Natural killer cell (primary cell): ENCODE measurements around the gene CAPRIN2. TPM values are rescaled to one million over a fixed set of nuclear protein-coding genes. Genes with fewer than 3 reads are reported as not detected.

Experiments
- ATAC-seq, 3 donors: fragments of 150-1000 bp in 2 of 3; fragments of 200-7000 bp in 1 of 3; cut with Tn5 transposase; 1 replicate in 1 of 3; 2 replicates in 2 of 3; pipeline ENCODE4 v1.10.0; 2021; ENCODE audit warnings: mild to moderate bottlenecking in 2 of 3, moderate library complexity in 2 of 3
- DNase-seq, 2 donors: peaks; one replicate each; pipeline versions ENCODE4 v3.0.0 to v3.0.0-alpha.2; 2013 to 2021; ENCODE audit warnings: mixed read lengths in 1 of 2
- H3K27ac ChIP-seq: one replicate; pipeline ENCODE4 v1.5.1; 2013; ENCODE audit warnings: mild to moderate bottlenecking, low read length
- H3K27me3 ChIP-seq: one replicate; pipeline ENCODE4 v1.6.1; 2013; ENCODE audit warnings: low read length; ENCODE audit not compliant: control insufficient read depth, insufficient read depth
- H3K36me3 ChIP-seq: one replicate; pipeline ENCODE4 v1.6.1; 2013; ENCODE audit warnings: low read length; ENCODE audit not compliant: control insufficient read depth, insufficient read depth
- H3K4me1 ChIP-seq: one replicate; pipeline ENCODE4 v1.6.1; 2013; ENCODE audit warnings: low read length; ENCODE audit not compliant: control insufficient read depth, insufficient read depth
- H3K4me3 ChIP-seq: one replicate; pipeline ENCODE4 v1.5.1; 2013; ENCODE audit warnings: low read length
- H3K9me3 ChIP-seq: one replicate; pipeline ENCODE4 v1.6.1; 2013; ENCODE audit warnings: low read length; ENCODE audit not compliant: control insufficient read depth, insufficient read depth
- H3K27ac Mint-ChIP-seq, 2 donors: one replicate each; pipeline ENCODE4 v1.8.0; 2022; ENCODE audit warnings: mild to moderate bottlenecking in 2 of 2, mixed read lengths in 2 of 2, moderate library complexity in 1 of 2
- H3K27me3 Mint-ChIP-seq, 2 donors: one replicate each; pipeline ENCODE4 v1.8.0; 2022; ENCODE audit warnings: low read depth in 2 of 2, mixed read lengths in 2 of 2
- H3K36me3 Mint-ChIP-seq: one replicate; pipeline ENCODE4 v1.8.0; 2022; ENCODE audit warnings: mixed read lengths
- H3K4me1 Mint-ChIP-seq, 2 donors: one replicate each; pipeline ENCODE4 v1.8.0; 2022; ENCODE audit warnings: mixed read lengths in 2 of 2
- H3K4me3 Mint-ChIP-seq: one replicate; pipeline ENCODE4 v1.8.0; 2022; ENCODE audit warnings: mild to moderate bottlenecking, moderate library complexity, mixed read lengths
- H3K9me3 Mint-ChIP-seq, 2 donors: one replicate each; pipeline ENCODE4 v1.8.0; 2022; ENCODE audit warnings: mixed read lengths in 2 of 2
- CTCF ChIP-seq: fragments of 200-600 bp; IDR thresholded peaks from one replicate; pipeline ENCODE4 v1.8.0; 2022; ENCODE audit warnings: antibody characterized with exemption
- WGBS: methylation state at CpG from one replicate; pipeline ENCODE4 v1.1.7; 2013; ENCODE audit warnings: missing lambda C conversion rate; ENCODE audit not compliant: insufficient coverage; 5-methylcytosine and 5-hydroxymethylcytosine counted together
- intact Hi-C: fragments of 100-400 bp; cut with micrococcal nuclease; formaldehyde crosslinking; loops from one replicate; pipeline ENCODE4 v1.14.2; 2022
- total RNA-seq, 4 donors: library from RNA; stranded (reverse); fragments of 120-200 nt in 1 of 4; gene quantifications; one replicate each; pipeline versions ENCODE4 v1.2.3 to v1.2.4, GENCODE V29; 2013 to 2022

Gene CAPRIN2
- total RNA-seq, 3 donors from 2014 or later (not counting 1 experiment from before 2014, with no cell fraction given) = 38.1 to 53.2 (median 38.7) TPM

DNA sequence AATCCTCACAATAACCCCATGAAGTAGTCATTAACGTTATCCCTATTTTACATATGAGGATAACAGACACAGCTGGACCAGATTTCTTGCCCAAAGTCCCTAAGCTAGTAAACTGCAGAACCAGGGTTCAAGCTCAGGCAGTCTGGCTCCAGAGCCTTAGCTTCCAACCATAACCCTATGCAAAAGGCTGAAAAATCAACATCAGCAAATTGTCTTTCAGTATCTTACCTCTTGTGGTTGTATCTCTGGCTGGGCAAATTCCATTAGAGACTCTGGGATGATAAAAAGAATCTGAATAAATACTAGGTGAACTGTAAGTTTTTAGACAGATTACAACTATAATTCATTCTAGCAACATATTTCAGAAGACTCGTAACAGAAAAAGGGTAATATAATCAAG lies 24.7 kb downstream of the CAPRIN2 start:
- intact Hi-C loops = no loop called here
- DNase-seq (no peak), ATAC-seq (no peak)
- no peaks in the 10 kb centered on the region for H3K9me3 ChIP-seq
- Mint-ChIP-seq H3K9me3 (no peaks in the 10 kb centered on the region), H3K36me3 (peaks cover 34% of the 10 kb centered on the region), H3K4me3 (no peak overlapping the region), H3K27ac (no peak overlapping the region), H3K27me3 (no peaks in the 10 kb centered on the region), H3K4me1 (peaks cover 3 to 12% of the 10 kb centered on the region in 2 donors)
- no peak overlapping the region for H3K4me3 ChIP-seq
- no peak for TF ChIP-seq CTCF
- no peak overlapping the region for H3K27ac ChIP-seq
- peaks cover 27% of the 10 kb centered on the region for H3K36me3 ChIP-seq
- no peaks in the 10 kb centered on the region for H3K4me1 ChIP-seq
- WGBS = 96% methylated on average over 2 of the region's 2 CpGs
- H3K27me3 ChIP-seq = no peaks in the 10 kb centered on the region

DNA sequence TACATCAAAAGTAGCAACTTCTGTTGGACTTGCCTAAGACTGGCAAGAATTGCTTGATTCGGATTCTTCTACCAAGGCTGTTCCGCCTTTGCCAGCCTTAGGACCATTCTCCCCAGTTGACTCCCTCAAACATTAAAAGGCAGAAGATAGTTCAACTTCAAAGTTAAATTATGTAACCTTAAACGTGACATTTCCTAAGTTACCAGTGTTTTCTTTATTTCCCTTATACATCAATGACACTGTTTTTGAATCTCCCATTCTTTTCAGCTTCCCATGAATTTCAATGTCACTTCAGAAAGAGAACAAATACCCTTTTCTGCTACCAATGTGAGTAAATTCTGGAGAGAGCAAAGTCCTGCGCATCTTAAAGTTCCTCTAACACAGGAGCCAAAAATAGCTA lies 25.2 kb downstream of the CAPRIN2 start:
- H3K4me1 Mint-ChIP-seq = peaks cover 0 to 12% of the 10 kb centered on the region in 2 donors
- Histone ChIP-seq H3K9me3 (no peaks in the 10 kb centered on the region), H3K36me3 (peaks cover 29% of the 10 kb centered on the region), H3K27ac (no peak overlapping the region), H3K4me1 (no peaks in the 10 kb centered on the region), H3K4me3 (no peak overlapping the region), H3K27me3 (no peaks in the 10 kb centered on the region)
- no peak for ATAC-seq
- intact Hi-C loops = no loop called here
- TF ChIP-seq CTCF = no peak
- WGBS = 96% methylated on average over 4 of the region's 4 CpGs
- H3K4me3 Mint-ChIP-seq = no peak overlapping the region
- no peaks in the 10 kb centered on the region for H3K9me3 Mint-ChIP-seq
- H3K27me3 Mint-ChIP-seq = no peaks in the 10 kb centered on the region
- peaks cover 34% of the 10 kb centered on the region for H3K36me3 Mint-ChIP-seq
- no peak for DNase-seq
- no peak overlapping the region for H3K27ac Mint-ChIP-seq

- peaks cover 26% of the 10 kb centered on the region for H3K36me3 Mint-ChIP-seq
- intact Hi-C loops = no loop called here
- TF ChIP-seq CTCF = no peak
- no peaks in the 10 kb centered on the region for H3K9me3 Mint-ChIP-seq
- H3K4me3 ChIP-seq = no peak overlapping the region
- no peak overlapping the region for H3K4me3 Mint-ChIP-seq
- no peak overlapping the region for H3K27ac Mint-ChIP-seq
- H3K4me1 Mint-ChIP-seq = peaks cover 0 to 7% of the 10 kb centered on the region in 2 donors
- no peaks in the 10 kb centered on the region for H3K9me3 ChIP-seq
- H3K36me3 ChIP-seq = peaks cover 46% of the 10 kb centered on the region
- no peak for DNase-seq
- no peaks in the 10 kb centered on the region for H3K4me1 ChIP-seq
- no peak for ATAC-seq
- no peaks in the 10 kb centered on the region for H3K27me3 Mint-ChIP-seq
- WGBS = no CpG with 5 or more reads among the region's 1 CpG
- no peaks in the 10 kb centered on the region for H3K27me3 ChIP-seq
- no peak overlapping the region for H3K27ac ChIP-seq
Observed at GRCh38 chr12:30726647-30727046, 28.1 kb downstream of the CAPRIN2 start.

DNA sequence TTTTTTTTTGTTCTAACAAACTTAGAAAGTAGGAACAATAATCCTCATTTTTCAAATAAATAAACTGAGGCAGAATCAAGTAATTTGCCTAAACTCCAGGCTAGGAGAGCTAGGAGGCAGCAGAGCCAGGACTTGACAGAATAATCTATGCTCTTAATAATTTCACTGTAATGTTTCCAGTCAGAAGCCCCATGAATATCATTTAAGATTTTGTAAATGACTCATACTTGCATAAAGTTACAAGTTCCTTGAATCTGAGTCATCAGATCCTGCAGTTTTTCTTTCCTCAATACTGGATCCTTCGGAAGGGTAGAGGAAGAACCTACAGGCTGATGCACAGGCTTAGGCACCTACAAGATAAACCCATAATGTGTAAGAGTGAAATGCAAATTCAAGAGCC lies 29.0 kb downstream of the CAPRIN2 start:
- peaks cover 51% of the 10 kb centered on the region for H3K36me3 ChIP-seq
- H3K4me3 ChIP-seq = no peak overlapping the region
- intact Hi-C loops = no loop called here
- H3K9me3 Mint-ChIP-seq = no peaks in the 10 kb centered on the region
- TF ChIP-seq CTCF = no peak
- H3K36me3 Mint-ChIP-seq = peaks cover 34% of the 10 kb centered on the region
- ATAC-seq (no peak), DNase-seq (no peak)
- H3K4me1 ChIP-seq = no peaks in the 10 kb centered on the region
- no peak overlapping the region for H3K4me3 Mint-ChIP-seq
- H3K9me3 ChIP-seq = no peaks in the 10 kb centered on the region
- WGBS = 100% methylated on average over 1 of the region's 1 CpG
- peaks cover 0 to 7% of the 10 kb centered on the region in 2 donors for H3K4me1 Mint-ChIP-seq
- H3K27ac Mint-ChIP-seq = no peak overlapping the region
- no peaks in the 10 kb centered on the region for H3K27me3 Mint-ChIP-seq
- H3K27ac ChIP-seq = no peak overlapping the region
- no peaks in the 10 kb centered on the region for H3K27me3 ChIP-seq
